ENCODE results near the gene NRXN3. TPM values are rescaled to one million over a fixed set of nuclear protein-coding genes. Genes with fewer than 3 reads are reported as not detected.

NRXN3 gene
- total RNA-seq, 1 experiment from 2014 or later, result not detected

GRCh38 chr14:79091381-79091963 is 921.3 kb downstream of the NRXN3 start:
- Histone ChIP-seq H3K9me2 (ENCODE audit: insufficient read depth) (no peaks in the 10 kb centered on the region), H3K9me3 (ENCODE audit: insufficient read depth, low read depth) (no peaks in the 10 kb centered on the region), H3K4me1 (replicated peaks; ENCODE audit: insufficient read depth) (no peaks in the 10 kb centered on the region), H3K36me3 (ENCODE audit: low read depth) (no peaks in the 10 kb centered on the region), H3K27ac (no peak overlapping the region), H3K4me3 (no peak overlapping the region), H3K79me2 (ENCODE audit: low read depth) (no peaks in the 10 kb centered on the region), H2AFZ (no peak overlapping the region), H3K4me2 (no peak overlapping the region), H3K27me3 (ENCODE audit: insufficient read depth, low read depth) (no peaks in the 10 kb centered on the region), H4K20me1 (ENCODE audit: insufficient read depth) (no peaks in the 10 kb centered on the region), H3F3A (ENCODE audit: insufficient read depth, low read depth) (no peaks in the 10 kb centered on the region)
- no TSS peak for BruUV-seq (replicated peaks)
- ChIA-PET POLR2A (ENCODE audit: unreplicated experiment) (no interaction called here), CTCF (interaction anchor here (0.5 kb wide), 1 partner anchor 18 kb away, joined by 3 read pairs; no protein-coding TSS in a partner anchor)
- TF ChIP-seq EZH2 (IDR thresholded peaks at IDR 0.05; ENCODE audit: low read depth), result no peak
- no peak for TF ChIP-seq CTCF (conservative IDR thresholded peaks at IDR 0.05)
- intact Hi-C loops (cut with micrococcal nuclease; ENCODE audit: unreplicated experiment), result no loop called here
- no peak for DNase-seq

- H3K9me2 ChIP-seq (ENCODE audit: insufficient read depth), result no peaks in the 10 kb centered on the region
- no peaks in the 10 kb centered on the region for H4K20me1 ChIP-seq (ENCODE audit: insufficient read depth)
- DNase-seq, result no peak
- H3K4me3 ChIP-seq, result no peak overlapping the region
- no peak overlapping the region for H2AFZ ChIP-seq
- no peaks in the 10 kb centered on the region for H3K9me3 ChIP-seq (ENCODE audit: insufficient read depth, low read depth)
- no peaks in the 10 kb centered on the region for H3F3A ChIP-seq (ENCODE audit: insufficient read depth, low read depth)
- H3K4me1 ChIP-seq (replicated peaks; ENCODE audit: insufficient read depth), result no peaks in the 10 kb centered on the region
- no peaks in the 10 kb centered on the region for H3K79me2 ChIP-seq (ENCODE audit: low read depth)
- no peaks in the 10 kb centered on the region for H3K27me3 ChIP-seq (ENCODE audit: insufficient read depth, low read depth)
- BruUV-seq (replicated peaks), result no TSS peak
- no peaks in the 10 kb centered on the region for H3K36me3 ChIP-seq (ENCODE audit: low read depth)
- H3K4me2 ChIP-seq, result no peak overlapping the region
- TF ChIP-seq CTCF (conservative IDR thresholded peaks at IDR 0.05) (no peak), EZH2 (IDR thresholded peaks at IDR 0.05; ENCODE audit: low read depth) (no peak)
- POLR2A ChIA-PET (ENCODE audit: unreplicated experiment), result no interaction called here
- no peak overlapping the region for H3K27ac ChIP-seq
- CTCF ChIA-PET, result no interaction called here
- intact Hi-C loops (cut with micrococcal nuclease; ENCODE audit: unreplicated experiment), result no loop called here
Observed at GRCh38 chr14:79093531-79093930, 923.4 kb downstream of the NRXN3 start.

GRCh38 chr14:79094951-79095350 is 924.8 kb downstream of the NRXN3 start:
- H3F3A ChIP-seq (ENCODE audit: insufficient read depth, low read depth), result no peaks in the 10 kb centered on the region
- POLR2A ChIA-PET (ENCODE audit: unreplicated experiment), result no interaction called here
- H3K9me3 ChIP-seq (ENCODE audit: insufficient read depth, low read depth), result no peaks in the 10 kb centered on the region
- H3K27ac ChIP-seq, result no peak overlapping the region
- no peak for TF ChIP-seq EZH2 (IDR thresholded peaks at IDR 0.05; ENCODE audit: low read depth)
- no peak for TF ChIP-seq CTCF (conservative IDR thresholded peaks at IDR 0.05)
- no peak overlapping the region for H2AFZ ChIP-seq
- no peaks in the 10 kb centered on the region for H3K36me3 ChIP-seq (ENCODE audit: low read depth)
- no peak for DNase-seq
- H3K79me2 ChIP-seq (ENCODE audit: low read depth), result no peaks in the 10 kb centered on the region
- no peaks in the 10 kb centered on the region for H4K20me1 ChIP-seq (ENCODE audit: insufficient read depth)
- CTCF ChIA-PET, result no interaction called here
- H3K27me3 ChIP-seq (ENCODE audit: insufficient read depth, low read depth), result no peaks in the 10 kb centered on the region
- H3K4me2 ChIP-seq, result no peak overlapping the region
- intact Hi-C loops (cut with micrococcal nuclease; ENCODE audit: unreplicated experiment), result no loop called here
- no peak overlapping the region for H3K4me3 ChIP-seq
- no peaks in the 10 kb centered on the region for H3K4me1 ChIP-seq (replicated peaks; ENCODE audit: insufficient read depth)
- H3K9me2 ChIP-seq (ENCODE audit: insufficient read depth), result no peaks in the 10 kb centered on the region
- no TSS peak for BruUV-seq (replicated peaks)

Data from PC-9 (cell line).